ENCODE measurements around the gene PCDHGA5. TPM values are rescaled to one million over a fixed set of nuclear protein-coding genes. Genes with fewer than 3 reads are reported as not detected.
"Not testable (repeated sequence)": the region's sequence is repeated elsewhere in the genome, so short reads cannot be mapped to it uniquely, and the experiment has no call there.

The PCDHGA5 gene
- total RNA-seq, 1 donor from 2014 or later = 0.63 TPM

GRCh38 chr5:141399555-141400258 lies 35.7 kb downstream of the PCDHGA5 start:
- no peak for TF ChIP-seq CTCF (conservative IDR thresholded peaks at IDR 0.05; ENCODE audit: low read depth, low read length)
- no peak for DNase-seq (ENCODE audit: low read depth)
- no peak overlapping the region for H3K4me3 ChIP-seq (ENCODE audit: low read depth, low read length)

- no peak for DNase-seq (ENCODE audit: low read depth)
- H3K4me3 ChIP-seq (ENCODE audit: low read depth, low read length) = peak within 1 kb of the TSS; percentile 32
- TF ChIP-seq CTCF (conservative IDR thresholded peaks at IDR 0.05; ENCODE audit: low read depth, low read length) = peak; percentile 45
These were observed 38.7 kb downstream of the PCDHGA5 start, which contains the start of gene PCDHGA9 for GRCh38 chr5:141402553-141403243. TSS of gene PCDHGA9 (plus strand) at chr5:141402778. CDS start at chr5:141402953, 175 bp downstream.

GRCh38 chr5:141403387-141403786 lies 39.4 kb downstream of the PCDHGA5 start:
- no peak for DNase-seq (ENCODE audit: low read depth)
- H3K4me3 ChIP-seq (ENCODE audit: low read depth, low read length) = no peak overlapping the region
- TF ChIP-seq CTCF (conservative IDR thresholded peaks at IDR 0.05; ENCODE audit: low read depth, low read length) = no peak

- peak within 1 kb of the TSS; percentile 30 for H3K4me3 ChIP-seq (ENCODE audit: low read depth, low read length)
- peak; percentile 56 for TF ChIP-seq CTCF (conservative IDR thresholded peaks at IDR 0.05; ENCODE audit: low read depth, low read length)
- DNase-seq (ENCODE audit: low read depth) = not testable (repeated sequence)
These were observed 44.0 kb downstream of the PCDHGA5 start, which contains the start of gene PCDHGB6 for GRCh38 chr5:141407790-141408505. TSS of gene PCDHGB6 (plus strand) at chr5:141408021. CDS start at chr5:141408203, 182 bp downstream.

GRCh38 chr5:141409598-141410306 lies 45.8 kb downstream of the PCDHGA5 start:
- DNase-seq (ENCODE audit: low read depth) = no peak
- no peak overlapping the region for H3K4me3 ChIP-seq (ENCODE audit: low read depth, low read length)
- no peak for TF ChIP-seq CTCF (conservative IDR thresholded peaks at IDR 0.05; ENCODE audit: low read depth, low read length)

GRCh38 chr5:141411575-141411974 lies 47.6 kb downstream of the PCDHGA5 start:
- no peak for DNase-seq (ENCODE audit: low read depth)
- no peak for TF ChIP-seq CTCF (conservative IDR thresholded peaks at IDR 0.05; ENCODE audit: low read depth, low read length)

More at GRCh38 chr5:141411575-141411974, 47.6 kb downstream of the PCDHGA5 start:
- H3K4me3 ChIP-seq (ENCODE audit: low read depth, low read length) = no peak overlapping the region

All from epithelial cell of proximal tubule (primary cell).